NCI-H1930 (cell line): ENCODE results near the gene TET3.
A peak's percentile ranks its signal among the peaks of the same experiment; 100 is the strongest.

Experiments used
- DNase-seq, 2 experiments: peaks; one replicate each; lab custom pipeline; 2025; lab: John Stamatoyannopoulos, UW

The TET3 gene

GRCh38 chr2:73987109-73987947, 2.6 kb downstream of the TET3 start:
- no peak for DNase-seq

GRCh38 chr2:73987948-73988700, 3.4 kb downstream of the TET3 start:
- no peak for DNase-seq

- no peak for DNase-seq
Measured at GRCh38 chr2:73989972-73990371, 5.3 kb downstream of the TET3 start.

- no peak for DNase-seq
Measured at GRCh38 chr2:73990531-73990930, 5.8 kb downstream of the TET3 start.

GRCh38 chr2:73992036-73992435, 7.3 kb downstream of the TET3 start:
- no peak for DNase-seq

- DNase-seq, result no peak
Measured at GRCh38 chr2:73993376-73993775, 8.7 kb downstream of the TET3 start.

GRCh38 chr2:73993778-73994177, 9.1 kb downstream of the TET3 start:
- DNase-seq, result no peak

GRCh38 chr2:73994178-73994831, 9.6 kb downstream of the TET3 start:
- DNase-seq, result no peak

- peak in 1 of 2 experiments; percentile 15 for DNase-seq
Measured at GRCh38 chr2:73995810-73996209, 11.1 kb downstream of the TET3 start.

- DNase-seq, result no peak
Measured at GRCh38 chr2:73997813-73998212, 13.1 kb downstream of the TET3 start.

- no peak for DNase-seq
Measured at GRCh38 chr2:73998451-73998850, 13.7 kb downstream of the TET3 start.

- no peak for DNase-seq
Measured at GRCh38 chr2:73998933-73999332, 14.2 kb downstream of the TET3 start.

GRCh38 chr2:73999881-74000597, 15.3 kb downstream of the TET3 start:
- no peak for DNase-seq

- no peak for DNase-seq
Measured at GRCh38 chr2:74000666-74001065, 16.0 kb downstream of the TET3 start.

GRCh38 chr2:74001121-74001520, 16.4 kb downstream of the TET3 start:
- no peak for DNase-seq

GRCh38 chr2:74001781-74002504, 17.2 kb downstream of the TET3 start:
- no peak for DNase-seq

GRCh38 chr2:74002505-74003421, 18.1 kb downstream of the TET3 start:
- peak; percentile 57 to 83 for DNase-seq

- DNase-seq, result no peak
Measured at GRCh38 chr2:74003494-74004211, 18.9 kb downstream of the TET3 start.
